ENCODE measurements around the gene CEBPA.
A peak's percentile ranks its signal among the peaks of the same experiment; 100 is the strongest.

Gene CEBPA

DNA sequence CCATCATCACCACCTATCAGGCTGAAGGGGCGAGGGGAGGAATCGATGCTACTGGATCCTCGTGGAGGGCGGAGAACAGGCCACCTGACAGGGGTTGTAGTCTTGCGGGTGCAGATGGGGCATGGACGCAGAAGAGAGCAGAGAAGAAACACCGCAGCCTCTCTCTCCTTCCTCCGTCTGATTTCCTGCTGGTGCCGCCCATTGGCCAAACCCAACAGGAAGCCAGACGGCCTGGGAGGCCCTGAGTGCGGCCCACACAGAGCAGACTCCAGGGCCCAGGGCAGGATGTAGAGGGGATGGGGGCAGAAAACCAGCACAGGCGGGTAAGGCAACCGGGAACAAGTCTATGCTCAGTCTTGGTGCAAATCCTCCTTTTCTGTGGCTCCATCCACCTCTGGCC is 15.4 kb downstream of the CEBPA start:
- no peak for DNase-seq

- DNase-seq, result no peak
These were observed 16.9 kb downstream of the CEBPA start for GRCh38 chr19:33285441-33285927.

DNA sequence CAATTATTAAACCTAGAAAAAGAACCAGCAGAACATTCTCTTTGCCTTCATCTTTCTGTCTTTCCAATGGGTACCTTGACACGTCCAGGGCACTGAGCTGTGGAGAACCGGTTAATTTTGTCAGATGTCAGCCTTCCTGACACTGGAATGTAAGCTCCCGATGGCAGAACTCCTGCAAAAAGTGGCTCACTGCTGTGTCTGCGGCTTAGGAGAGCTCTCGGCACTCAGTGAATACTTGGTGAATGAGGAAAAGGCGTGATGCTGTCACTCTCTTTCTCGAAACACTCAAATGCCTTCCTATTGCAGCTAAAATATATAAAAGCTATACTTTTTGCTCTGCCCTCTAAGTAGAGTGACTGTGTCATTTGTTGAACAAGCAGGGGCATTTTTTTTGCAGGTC is 17.6 kb downstream of the CEBPA start:
- no peak for DNase-seq

GRCh38 chr19:33284146-33284643 is 18.1 kb downstream of the CEBPA start:
- DNase-seq, result no peak

DNA sequence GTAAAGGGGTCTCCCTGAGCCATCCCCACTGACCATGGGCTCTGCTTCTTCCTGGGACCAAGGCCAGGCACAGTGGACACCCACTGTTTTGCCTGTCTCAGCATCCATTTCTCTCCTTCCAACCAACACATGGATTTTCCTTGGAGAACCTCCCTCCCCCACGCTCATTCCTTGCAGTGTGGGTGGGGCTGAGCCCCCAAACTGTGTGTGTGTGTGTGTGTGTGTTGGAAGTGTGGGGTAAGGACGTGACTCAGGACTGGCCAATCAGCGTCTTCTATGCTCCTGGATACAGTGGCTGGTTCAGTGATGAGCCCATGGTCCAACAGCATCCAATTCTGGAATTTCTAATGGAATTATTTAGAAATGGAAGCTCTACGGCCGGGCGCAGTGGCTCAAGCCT is 18.7 kb downstream of the CEBPA start:
- DNase-seq, result no peak

GRCh38 chr19:33282036-33282671 is 20.2 kb downstream of the CEBPA start:
- no peak for DNase-seq

- DNase-seq, result no peak
These were observed 20.9 kb downstream of the CEBPA start for GRCh38 chr19:33281296-33281926.

GRCh38 chr19:33280351-33280921 is 21.9 kb downstream of the CEBPA start:
- no peak for DNase-seq

DNA sequence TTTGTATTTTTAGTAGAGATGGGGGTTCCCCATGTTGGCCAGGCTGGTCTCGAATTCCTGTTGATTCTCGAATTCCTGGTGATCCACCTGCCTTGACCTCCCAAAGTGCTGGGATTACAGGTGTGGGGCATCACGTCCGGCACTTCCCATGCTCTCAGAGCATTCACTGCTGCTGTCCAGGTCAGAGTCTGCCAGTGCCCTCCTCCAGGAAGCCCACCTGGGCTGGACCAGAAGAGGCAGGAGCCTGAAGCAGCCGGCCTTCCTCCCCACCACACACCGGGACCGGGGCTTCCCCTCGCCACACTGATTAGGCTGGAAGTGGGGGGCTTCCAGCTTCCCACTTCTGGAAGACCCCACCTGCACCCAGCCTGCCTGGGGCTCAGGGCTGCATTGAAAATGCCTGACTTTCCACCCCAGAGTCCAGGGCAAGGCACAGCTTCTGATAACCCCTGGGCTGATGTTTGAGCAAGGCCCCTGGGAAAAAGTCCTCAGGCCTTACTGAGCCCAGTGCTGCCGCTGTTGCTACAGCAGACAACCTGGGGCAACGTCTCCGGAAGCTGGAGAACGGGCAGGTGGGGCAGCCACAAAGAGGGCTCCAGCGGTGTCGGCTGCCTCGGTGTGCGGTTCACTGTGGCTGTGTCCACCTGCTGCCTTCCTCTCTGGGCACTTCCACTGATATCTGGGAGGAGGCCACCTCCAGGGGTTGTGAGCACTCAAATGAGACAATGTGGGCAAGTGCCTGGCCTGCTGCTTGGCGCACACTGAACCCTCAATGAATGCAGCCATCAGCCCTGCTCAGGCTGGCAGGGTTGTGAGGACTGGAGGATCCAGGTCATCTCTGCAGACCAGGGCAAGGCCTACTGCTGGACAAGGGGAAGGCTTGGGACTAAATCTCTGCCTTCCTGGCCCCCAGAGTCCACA is 22.6 kb downstream of the CEBPA start:
- no peak for DNase-seq

DNA sequence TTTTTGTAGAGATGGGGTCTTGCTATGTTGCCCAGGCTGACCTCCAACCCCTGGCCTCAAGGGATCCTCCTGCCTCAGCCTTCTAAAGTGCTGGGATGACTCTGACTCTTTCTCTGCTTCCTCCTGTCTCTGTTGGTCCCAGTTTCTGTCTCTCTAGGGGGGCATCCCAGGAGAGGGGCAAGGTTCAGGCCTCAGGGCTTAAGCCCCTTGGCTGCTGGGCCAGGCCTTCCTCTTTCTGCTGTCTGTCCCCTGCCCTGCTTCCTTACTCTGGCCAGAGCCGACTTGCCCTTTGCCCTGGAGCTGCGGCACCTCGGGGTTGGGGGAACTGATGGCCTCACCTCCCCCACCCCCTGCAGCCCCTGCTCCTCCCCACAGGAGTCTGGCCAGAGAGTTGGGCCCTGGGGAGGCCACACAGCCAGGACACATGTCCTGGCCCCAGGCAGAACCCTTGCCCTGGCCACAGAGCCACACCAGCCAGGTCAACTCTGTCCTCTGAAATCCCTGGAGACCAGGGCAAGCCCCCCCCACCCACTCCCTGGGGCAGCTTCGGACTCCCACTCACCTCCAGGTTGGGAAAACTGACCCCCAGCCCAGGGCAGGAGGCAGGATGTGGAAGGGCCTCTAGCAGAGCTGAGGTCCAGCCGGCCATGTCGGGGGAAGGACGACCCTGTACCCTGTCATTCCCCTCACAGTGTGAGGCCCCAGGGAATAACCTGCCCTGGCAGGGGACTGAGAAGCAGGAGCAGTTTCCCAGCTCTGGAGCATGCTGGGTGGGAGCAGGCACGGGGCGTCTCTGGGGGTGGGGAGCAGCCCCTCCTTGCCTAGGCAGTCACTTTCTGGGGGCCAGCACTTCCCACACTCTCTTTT is 23.7 kb downstream of the CEBPA start:
- DNase-seq, result no peak

DNA sequence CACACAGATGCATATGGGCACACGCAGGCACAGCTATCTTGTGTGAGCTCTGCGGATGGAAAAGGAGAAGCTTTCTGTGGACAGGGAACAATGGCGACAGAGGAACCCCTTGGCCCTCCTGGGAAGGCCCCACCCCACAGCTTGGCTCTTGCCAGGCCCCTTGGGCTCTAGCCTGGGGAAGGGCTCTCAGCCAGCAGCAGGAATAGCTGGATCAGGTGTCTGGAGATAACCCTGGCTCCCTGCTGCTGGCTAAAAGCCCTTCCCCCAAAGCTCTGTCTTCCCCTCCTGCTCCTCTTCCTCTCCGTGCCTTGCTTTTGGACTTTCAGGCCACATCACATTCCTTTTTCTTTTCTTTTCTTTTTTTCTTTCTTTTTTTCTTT is 24.3 kb downstream of the CEBPA start:
- no peak for DNase-seq

DNA sequence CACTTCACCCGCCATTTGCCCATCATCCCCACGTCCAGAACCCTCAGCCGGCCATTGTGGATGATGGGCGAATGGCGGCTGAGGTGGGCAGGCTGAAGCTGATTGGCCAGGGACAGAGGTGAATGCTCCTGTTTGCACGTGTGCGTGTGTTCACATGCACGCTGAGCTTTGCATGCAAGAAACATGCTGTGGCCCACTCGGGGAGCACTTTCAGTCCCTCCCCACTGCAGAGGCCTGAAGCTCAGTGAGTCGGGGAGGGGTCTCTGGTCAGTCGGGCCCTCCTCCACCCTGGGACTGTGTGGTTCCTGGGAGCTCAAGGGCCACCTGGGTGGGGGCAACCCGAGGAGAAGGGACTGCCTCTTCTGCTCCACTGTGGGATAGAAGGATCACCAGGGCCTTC is 24.9 kb downstream of the CEBPA start:
- DNase-seq, result no peak

- no peak for DNase-seq
These were observed 26.3 kb downstream of the CEBPA start for GRCh38 chr19:33275933-33276619.

GRCh38 chr19:33275559-33275932 is 26.8 kb downstream of the CEBPA start:
- no peak for DNase-seq

GRCh38 chr19:33274663-33275558 is 27.4 kb downstream of the CEBPA start:
- DNase-seq, result no peak

DNA sequence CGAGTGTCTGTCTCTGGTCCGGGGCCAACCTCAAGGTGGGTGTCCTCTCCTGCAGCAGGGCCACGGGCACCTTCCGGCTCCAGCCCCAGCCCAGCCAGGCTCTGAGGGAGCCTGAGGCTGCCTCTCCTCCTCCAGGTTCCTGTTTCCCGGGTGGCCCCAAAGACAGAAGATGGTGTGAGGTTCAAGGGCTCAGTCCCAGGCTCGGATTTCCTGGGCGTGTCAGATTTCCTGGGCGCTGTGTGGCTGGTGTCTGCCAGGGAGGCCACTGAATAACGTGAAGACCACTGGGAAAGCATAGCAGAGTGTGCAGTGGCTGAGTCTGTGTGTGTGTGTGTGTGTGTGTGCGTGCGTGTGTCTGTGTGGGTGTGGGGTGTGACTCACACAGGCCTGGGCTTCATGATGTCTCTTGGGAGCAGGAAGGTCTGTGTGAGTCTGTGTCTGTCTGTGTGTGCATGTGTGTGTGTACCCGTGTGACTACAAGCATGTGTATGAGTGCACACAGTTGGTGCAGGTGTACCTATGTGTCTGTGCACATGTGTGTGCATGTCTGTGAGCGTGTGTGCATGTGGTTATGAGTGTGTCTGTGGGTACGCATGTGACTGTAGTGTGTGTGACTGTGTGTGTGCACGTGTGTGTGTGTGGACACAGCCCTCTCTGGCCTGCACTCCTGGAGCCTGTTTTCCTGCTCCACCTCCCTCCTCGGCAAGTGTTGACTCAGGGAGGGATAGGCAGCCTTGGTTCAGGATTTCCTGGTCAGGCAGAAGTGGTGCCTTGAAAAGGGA is 28.3 kb downstream of the CEBPA start:
- peak; percentile 84 for DNase-seq

DNA sequence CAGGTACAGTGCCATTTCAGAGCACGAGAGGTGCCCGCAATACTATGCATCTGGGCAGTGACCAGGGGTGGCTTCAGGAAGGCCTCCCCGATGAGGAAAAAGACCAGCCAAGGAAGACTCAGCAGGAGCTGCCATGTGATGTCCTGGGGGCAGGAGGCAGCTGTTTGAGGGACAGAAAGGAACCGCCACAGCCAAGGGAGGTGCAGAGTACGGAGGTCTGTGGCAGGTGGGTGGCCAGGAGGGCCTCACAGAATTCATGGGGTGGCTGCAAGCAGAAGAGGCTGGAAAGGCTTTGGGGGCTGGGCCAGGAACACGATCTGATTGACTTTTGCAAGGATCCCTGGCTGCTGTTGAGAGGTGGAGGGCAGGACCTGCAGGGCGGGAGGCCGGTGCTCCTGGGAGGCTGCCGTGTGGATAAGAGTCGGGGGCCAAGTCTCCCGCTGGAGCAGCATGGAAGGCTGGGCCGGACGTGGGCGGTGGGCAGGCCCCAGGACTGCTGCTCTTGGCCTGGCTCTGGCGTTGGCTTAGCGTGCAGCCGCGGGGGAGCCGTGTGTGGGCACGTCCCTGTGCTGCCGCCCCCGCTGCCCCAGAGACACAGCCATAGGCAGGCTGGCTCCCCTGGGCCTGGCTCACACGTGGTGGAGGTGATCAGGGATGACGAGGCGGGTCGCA is 29.1 kb downstream of the CEBPA start:
- no peak for DNase-seq

- DNase-seq, result no peak
These were observed 30.9 kb downstream of the CEBPA start for GRCh38 chr19:33271246-33272021.
